ENCODE data around the gene ADCY2. TPM values are rescaled to one million over a fixed set of nuclear protein-coding genes. Genes with fewer than 3 reads are reported as not detected.

Gene ADCY2
- total and polyA plus RNA-seq, 2 experiments from 2014 or later = 23.8 to 74.9 TPM

GRCh38 chr5:7394889-7395431 is 978 bp upstream of the ADCY2 start:
- Mint-ChIP-seq H3K27ac (no peak overlapping the region), H3K36me3 (ENCODE audit: low read depth) (no peaks in the 10 kb centered on the region; the same call in 2 of the 3 replicates), H3K4me3 (peak overlapping the region; percentile 75), H3K9me3 (no peaks in the 10 kb centered on the region), H3K27me3 (ENCODE audit: insufficient read depth, low read depth, poor library complexity) (peaks cover 21% of the 10 kb centered on the region), H3K4me1 (peaks cover 55% of the 10 kb centered on the region)
- Histone ChIP-seq H3K4me3 (peak overlapping the region; percentile 72), H3K27ac (ENCODE audit: low read depth) (peak overlapping the region; percentile 48; the same call in 1 of the 2 replicates), H3K9me2 (ENCODE audit: insufficient read depth) (no peaks in the 10 kb centered on the region), H3K36me3 (ENCODE audit: insufficient read depth) (no peaks in the 10 kb centered on the region; the same call in 1 of the 2 replicates), H4K20me1 (replicated peaks; ENCODE audit: insufficient read depth) (no peaks in the 10 kb centered on the region), H3K27me3 (ENCODE audit: insufficient read depth) (no peaks in the 10 kb centered on the region), H3K4me1 (ENCODE audit: insufficient read depth) (peaks cover 37% of the 10 kb centered on the region), H3F3A (replicated peaks; ENCODE audit: low read depth) (no peaks in the 10 kb centered on the region), H2AFZ (no peak overlapping the region), H3K4me2 (peak overlapping the region; percentile 89), H3K79me2 (replicated peaks; ENCODE audit: insufficient read depth) (peaks cover 56% of the 10 kb centered on the region)
- ATAC-seq (peak; percentile 66), DNase-seq (ENCODE audit: low spot score) (peak; percentile 77)
- TF ChIP-seq CREB1 (CRISPR knock-in tag; IDR thresholded peaks at IDR 0.05; ENCODE audit: low read depth) (no peak), ZNF114 (CRISPR knock-in tag; IDR thresholded peaks at IDR 0.05) (no peak), CTCF (conservative IDR thresholded peaks at IDR 0.05; ENCODE audit: low read depth in 2 of 2) (peak; percentile 50 to 69), NANOG (IDR thresholded peaks at IDR 0.05; ENCODE audit: borderline replicate concordance) (no peak), JUNB (IDR thresholded peaks at IDR 0.05; ENCODE audit: unreplicated experiment) (no peak), POLR2AphosphoS5 (IDR thresholded peaks at IDR 0.05; ENCODE audit: low read depth) (peak; percentile 22), EZH2 (IDR thresholded peaks at IDR 0.05; ENCODE audit: low read depth, unreplicated experiment) (no peak)
- TF ChIP-seq, protein P1, sequence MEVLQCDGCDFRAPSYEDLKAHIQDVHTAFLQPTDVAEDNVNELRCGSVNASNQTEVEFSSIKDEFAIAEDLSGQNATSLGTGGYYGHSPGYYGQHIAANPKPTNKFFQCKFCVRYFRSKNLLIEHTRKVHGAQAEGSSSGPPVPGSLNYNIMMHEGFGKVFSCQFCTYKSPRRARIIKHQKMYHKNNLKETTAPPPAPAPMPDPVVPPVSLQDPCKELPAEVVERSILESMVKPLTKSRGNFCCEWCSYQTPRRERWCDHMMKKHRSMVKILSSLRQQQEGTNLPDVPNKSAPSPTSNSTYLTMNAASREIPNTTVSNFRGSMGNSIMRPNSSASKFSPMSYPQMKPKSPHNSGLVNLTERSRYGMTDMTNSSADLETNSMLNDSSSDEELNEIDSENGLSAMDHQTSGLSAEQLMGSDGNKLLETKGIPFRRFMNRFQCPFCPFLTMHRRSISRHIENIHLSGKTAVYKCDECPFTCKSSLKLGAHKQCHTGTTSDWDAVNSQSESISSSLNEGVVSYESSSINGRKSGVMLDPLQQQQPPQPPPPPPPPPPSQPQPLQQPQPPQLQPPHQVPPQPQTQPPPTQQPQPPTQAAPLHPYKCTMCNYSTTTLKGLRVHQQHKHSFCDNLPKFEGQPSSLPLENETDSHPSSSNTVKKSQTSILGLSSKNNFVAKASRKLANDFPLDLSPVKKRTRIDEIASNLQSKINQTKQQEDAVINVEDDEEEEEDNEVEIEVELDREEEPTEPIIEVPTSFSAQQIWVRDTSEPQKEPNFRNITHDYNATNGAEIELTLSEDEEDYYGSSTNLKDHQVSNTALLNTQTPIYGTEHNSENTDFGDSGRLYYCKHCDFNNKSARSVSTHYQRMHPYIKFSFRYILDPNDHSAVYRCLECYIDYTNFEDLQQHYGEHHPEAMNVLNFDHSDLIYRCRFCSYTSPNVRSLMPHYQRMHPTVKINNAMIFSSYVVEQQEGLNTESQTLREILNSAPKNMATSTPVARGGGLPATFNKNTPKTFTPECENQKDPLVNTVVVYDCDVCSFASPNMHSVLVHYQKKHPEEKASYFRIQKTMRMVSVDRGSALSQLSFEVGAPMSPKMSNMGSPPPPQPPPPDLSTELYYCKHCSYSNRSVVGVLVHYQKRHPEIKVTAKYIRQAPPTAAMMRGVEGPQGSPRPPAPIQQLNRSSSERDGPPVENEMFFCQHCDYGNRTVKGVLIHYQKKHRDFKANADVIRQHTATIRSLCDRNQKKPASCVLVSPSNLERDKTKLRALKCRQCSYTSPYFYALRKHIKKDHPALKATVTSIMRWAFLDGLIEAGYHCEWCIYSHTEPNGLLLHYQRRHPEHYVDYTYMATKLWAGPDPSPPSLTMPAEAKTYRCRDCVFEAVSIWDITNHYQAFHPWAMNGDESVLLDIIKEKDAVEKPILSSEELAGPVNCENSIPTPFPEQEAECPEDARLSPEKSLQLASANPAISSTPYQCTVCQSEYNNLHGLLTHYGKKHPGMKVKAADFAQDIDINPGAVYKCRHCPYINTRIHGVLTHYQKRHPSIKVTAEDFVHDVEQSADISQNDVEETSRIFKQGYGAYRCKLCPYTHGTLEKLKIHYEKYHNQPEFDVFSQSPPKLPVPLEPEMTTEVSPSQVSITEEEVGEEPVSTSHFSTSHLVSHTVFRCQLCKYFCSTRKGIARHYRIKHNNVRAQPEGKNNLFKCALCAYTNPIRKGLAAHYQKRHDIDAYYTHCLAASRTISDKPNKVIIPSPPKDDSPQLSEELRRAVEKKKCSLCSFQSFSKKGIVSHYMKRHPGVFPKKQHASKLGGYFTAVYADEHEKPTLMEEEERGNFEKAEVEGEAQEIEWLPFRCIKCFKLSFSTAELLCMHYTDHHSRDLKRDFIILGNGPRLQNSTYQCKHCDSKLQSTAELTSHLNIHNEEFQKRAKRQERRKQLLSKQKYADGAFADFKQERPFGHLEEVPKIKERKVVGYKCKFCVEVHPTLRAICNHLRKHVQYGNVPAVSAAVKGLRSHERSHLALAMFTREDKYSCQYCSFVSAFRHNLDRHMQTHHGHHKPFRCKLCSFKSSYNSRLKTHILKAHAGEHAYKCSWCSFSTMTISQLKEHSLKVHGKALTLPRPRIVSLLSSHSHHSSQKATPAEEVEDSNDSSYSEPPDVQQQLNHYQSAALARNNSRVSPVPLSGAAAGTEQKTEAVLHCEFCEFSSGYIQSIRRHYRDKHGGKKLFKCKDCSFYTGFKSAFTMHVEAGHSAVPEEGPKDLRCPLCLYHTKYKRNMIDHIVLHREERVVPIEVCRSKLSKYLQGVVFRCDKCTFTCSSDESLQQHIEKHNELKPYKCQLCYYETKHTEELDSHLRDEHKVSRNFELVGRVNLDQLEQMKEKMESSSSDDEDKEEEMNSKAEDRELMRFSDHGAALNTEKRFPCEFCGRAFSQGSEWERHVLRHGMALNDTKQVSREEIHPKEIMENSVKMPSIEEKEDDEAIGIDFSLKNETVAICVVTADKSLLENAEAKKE (CRISPR knock-in tag; IDR thresholded peaks at IDR 0.05) = no peak

Data from GM23338 (cell line).